GM13976 (cell line): ENCODE data around the gene SEC14L1.

Source experiments
- DNase-seq: peaks from one replicate; pipeline ENCODE4 v3.0.0; 2012; ENCODE audit warnings: low spot score
- CTCF ChIP-seq: IDR thresholded peaks from 2 replicates; pipeline ENCODE4 v1.5.1; 2012; ENCODE audit warnings: borderline replicate concordance, mild to moderate bottlenecking; ENCODE audit not compliant: insufficient read depth; ENCODE audit errors: extremely low read depth, missing control alignments, control extremely low read depth
- in situ Hi-C: fragments of 300-500 bp; cut with MboI; formaldehyde crosslinking; loops from one replicate; pipeline ENCODE4 v1.12.0; 2022; ENCODE audit warnings: low sequenced_read_pairs, mixed read lengths, inconsistent platforms; ENCODE audit not compliant: unreplicated experiment

The SEC14L1 gene

DNA sequence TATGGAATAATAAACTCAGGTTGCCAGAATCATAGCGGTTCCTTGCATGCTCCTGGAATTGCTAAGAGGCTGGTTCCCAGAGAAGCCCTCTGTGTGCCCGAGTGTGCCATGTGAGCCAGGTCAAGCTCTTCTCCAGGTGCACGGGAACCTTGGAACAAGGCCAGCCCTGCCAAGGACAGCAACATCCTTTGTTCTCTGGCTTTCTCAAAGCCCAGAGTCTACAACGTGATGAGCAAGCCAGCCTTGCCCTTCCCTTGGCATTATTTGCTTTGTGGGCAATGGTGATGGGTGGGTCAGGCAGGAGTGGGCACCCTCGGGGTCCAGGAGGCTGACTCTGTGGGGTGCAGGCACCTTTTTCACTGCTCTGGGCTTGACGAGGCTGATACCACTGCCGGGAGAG is 14.2 kb upstream of the SEC14L1 start:
- in situ Hi-C loops: no loop called here
- TF ChIP-seq CTCF: no peak
- no peak for DNase-seq

DNA sequence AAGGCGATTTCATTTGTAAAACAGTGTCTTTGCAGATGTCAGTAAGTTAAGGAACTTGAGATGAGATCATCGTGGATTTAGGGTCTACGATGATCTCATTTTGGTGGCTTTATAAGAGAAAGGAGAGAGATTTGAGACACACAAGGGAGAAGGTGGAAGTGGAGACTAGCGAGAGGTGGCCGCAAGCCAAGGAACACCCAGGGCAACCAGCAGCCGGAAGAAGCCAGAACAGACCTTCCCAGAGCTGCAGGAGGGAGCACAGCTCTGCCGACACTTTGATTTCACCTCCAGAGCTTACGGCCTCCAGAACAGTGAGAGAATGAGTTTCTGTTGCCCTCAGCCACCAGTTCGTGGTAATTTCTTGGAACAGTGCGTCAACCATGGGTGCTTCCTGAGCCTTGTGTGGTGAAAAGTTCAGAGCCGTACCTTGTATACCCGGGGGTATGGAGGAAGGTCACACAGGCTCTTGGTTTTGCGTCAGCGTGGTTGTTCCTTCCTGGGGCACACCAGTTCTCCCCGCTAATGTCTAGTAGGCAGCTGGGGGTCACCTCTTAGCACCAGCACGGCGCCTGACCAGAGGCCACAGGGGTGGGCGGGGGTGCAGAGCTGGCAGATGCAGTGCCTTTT is 12.9 kb upstream of the SEC14L1 start:
- in situ Hi-C loops: no loop called here
- no peak for DNase-seq
- TF ChIP-seq CTCF: no peak

- in situ Hi-C loops: no loop called here
- no peak for DNase-seq
- TF ChIP-seq CTCF: no peak
Measured at GRCh38 chr17:77128896-77129567, 11.7 kb upstream of the SEC14L1 start.

DNA sequence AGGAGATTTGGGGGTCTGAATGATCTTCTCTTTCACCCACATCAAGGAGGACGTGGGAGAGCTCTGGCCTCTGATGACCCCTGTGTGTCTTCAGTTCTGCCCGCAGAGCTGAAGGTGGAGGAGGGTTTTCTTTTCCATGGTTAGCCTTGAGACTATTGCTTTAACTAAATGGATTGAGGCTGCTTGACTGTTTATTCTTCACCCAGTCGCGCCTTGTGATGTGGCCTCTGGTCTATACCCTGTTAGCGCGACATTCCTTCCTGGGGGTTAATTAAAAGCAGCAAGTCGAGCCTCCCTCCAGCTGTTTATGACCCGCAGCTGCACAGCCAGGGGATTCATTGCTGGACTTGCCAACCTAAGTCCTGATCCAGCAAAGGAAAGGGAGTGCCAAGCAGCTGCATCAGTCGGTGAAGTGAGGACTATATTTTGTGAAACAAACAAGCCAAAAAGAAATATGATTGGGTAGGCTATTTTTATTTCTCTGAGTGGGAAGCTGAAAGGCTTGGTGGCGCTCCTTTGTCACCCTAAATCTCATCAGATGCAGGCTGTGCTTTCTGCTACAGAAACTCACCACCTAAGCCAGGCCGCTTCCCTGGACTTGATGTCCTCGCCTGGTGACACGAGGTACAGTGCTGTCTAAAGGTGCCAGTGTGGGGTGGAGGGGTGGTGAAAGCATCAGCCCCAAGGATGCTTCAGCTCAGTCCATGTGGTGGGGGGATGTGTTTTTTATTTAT is 11.0 kb upstream of the SEC14L1 start:
- no peak for TF ChIP-seq CTCF
- in situ Hi-C loops: no loop called here
- DNase-seq: no peak

DNA sequence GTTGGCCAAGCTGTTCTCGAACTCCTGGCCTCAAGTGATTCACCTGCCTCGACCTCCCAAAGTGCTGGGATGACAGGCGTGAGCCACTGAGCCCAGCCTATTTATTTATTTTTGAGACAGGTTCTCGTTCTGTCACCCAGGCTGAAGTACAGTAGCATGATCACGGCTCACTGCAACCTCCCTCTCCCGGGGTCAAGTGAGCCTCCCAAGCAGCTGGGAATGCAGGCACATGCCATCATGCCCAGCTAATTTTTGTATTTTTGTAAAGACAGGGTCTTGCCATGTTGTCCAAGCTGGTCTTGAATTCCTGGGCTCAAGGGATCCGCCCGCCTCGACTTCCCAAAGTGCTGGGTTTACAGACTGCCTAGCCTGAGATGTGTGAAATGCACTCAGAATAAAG is 10.2 kb upstream of the SEC14L1 start:
- TF ChIP-seq CTCF: no peak
- DNase-seq: no peak

GRCh38 chr17:77131904-77132303 is 8.9 kb upstream of the SEC14L1 start:
- no peak for TF ChIP-seq CTCF
- in situ Hi-C loops: no loop called here
- DNase-seq: no peak

More for the DNA sequence above, 10.2 kb upstream of the SEC14L1 start:
- in situ Hi-C loops: no loop called here
